Activated T-helper 2 cell treated with anti-CD3 and anti-CD28 coated beads, Interferon-gamma antibody, Interleukin-2, Interleukin-4, amounts not matched to agents 10 μg/mL and 5 μg/mL and 100 μg/mL, durations not matched to agents 14 hours and 24 hours and 36 hours (primary cell): ENCODE results near the gene CCDC50. TPM values are rescaled to one million over a fixed set of nuclear protein-coding genes. Genes with fewer than 3 reads are reported as not detected.

Experiments
- DNase-seq: peaks from one replicate; pipeline ENCODE4 v3.0.0; 2021; ENCODE audit warnings: low spot score
- H3K27ac Mint-ChIP-seq: one replicate; pipeline ENCODE4 v1.8.0; 2021; ENCODE audit warnings: mixed read lengths
- H3K27me3 Mint-ChIP-seq: one replicate; pipeline ENCODE4 v1.8.0; 2021; ENCODE audit warnings: low read depth, mixed read lengths
- H3K36me3 Mint-ChIP-seq: one replicate; pipeline ENCODE4 v1.8.0; 2021; ENCODE audit warnings: low read depth, mixed read lengths
- H3K4me1 Mint-ChIP-seq: one replicate; pipeline ENCODE4 v1.8.0; 2021; ENCODE audit warnings: low read depth, mixed read lengths
- H3K4me3 Mint-ChIP-seq: one replicate; pipeline ENCODE4 v1.8.0; 2021; ENCODE audit warnings: low read depth, mild to moderate bottlenecking, moderate library complexity, mixed read lengths
- H3K9me3 Mint-ChIP-seq: one replicate; pipeline ENCODE4 v1.8.0; 2021; ENCODE audit warnings: mixed read lengths
- intact Hi-C: fragments of 100-400 bp; cut with micrococcal nuclease; formaldehyde crosslinking; loops from one replicate; pipeline ENCODE4 v1.15.1; 2023
- total RNA-seq: library from RNA; stranded (reverse); gene quantifications from 2 replicates; pipeline ENCODE4 v1.2.3, GENCODE V29; 2022

Gene CCDC50
- total RNA-seq, 1 donor from 2014 or later: 32.1 TPM

- Mint-ChIP-seq H3K36me3 (no peaks in the 10 kb centered on the region), H3K4me3 (no peak overlapping the region), H3K27me3 (no peaks in the 10 kb centered on the region), H3K9me3 (no peaks in the 10 kb centered on the region), H3K27ac (no peak overlapping the region), H3K4me1 (no peaks in the 10 kb centered on the region)
- intact Hi-C loops: no loop called here
- DNase-seq: no peak
Observed at GRCh38 chr3:191301782-191302411, 27.3 kb upstream of the CCDC50 start.

GRCh38 chr3:191302451-191302850, 26.7 kb upstream of the CCDC50 start:
- Mint-ChIP-seq H3K36me3 (no peaks in the 10 kb centered on the region), H3K9me3 (no peaks in the 10 kb centered on the region), H3K27ac (no peak overlapping the region), H3K4me1 (no peaks in the 10 kb centered on the region), H3K27me3 (no peaks in the 10 kb centered on the region), H3K4me3 (no peak overlapping the region)
- intact Hi-C loops: no loop called here
- no peak for DNase-seq

- H3K36me3 Mint-ChIP-seq: no peaks in the 10 kb centered on the region
- H3K4me1 Mint-ChIP-seq: no peaks in the 10 kb centered on the region
- H3K9me3 Mint-ChIP-seq: no peaks in the 10 kb centered on the region
- H3K27me3 Mint-ChIP-seq: no peaks in the 10 kb centered on the region
- intact Hi-C loops: no loop called here
- no peak overlapping the region for H3K27ac Mint-ChIP-seq
- H3K4me3 Mint-ChIP-seq: no peak overlapping the region
- DNase-seq: no peak
Observed at GRCh38 chr3:191303596-191303995, 25.6 kb upstream of the CCDC50 start.

- no peak overlapping the region for H3K4me3 Mint-ChIP-seq
- no peak for DNase-seq
- no peaks in the 10 kb centered on the region for H3K4me1 Mint-ChIP-seq
- intact Hi-C loops: no loop called here
- no peaks in the 10 kb centered on the region for H3K36me3 Mint-ChIP-seq
- H3K27ac Mint-ChIP-seq: no peak overlapping the region
- H3K9me3 Mint-ChIP-seq: no peaks in the 10 kb centered on the region
- H3K27me3 Mint-ChIP-seq: no peaks in the 10 kb centered on the region
Observed at GRCh38 chr3:191306428-191306827, 22.8 kb upstream of the CCDC50 start.

- no peaks in the 10 kb centered on the region for H3K4me1 Mint-ChIP-seq
- no peaks in the 10 kb centered on the region for H3K36me3 Mint-ChIP-seq
- intact Hi-C loops: no loop called here
- no peak overlapping the region for H3K27ac Mint-ChIP-seq
- H3K4me3 Mint-ChIP-seq: no peak overlapping the region
- no peak for DNase-seq
- no peaks in the 10 kb centered on the region for H3K9me3 Mint-ChIP-seq
- H3K27me3 Mint-ChIP-seq: no peaks in the 10 kb centered on the region
Observed at GRCh38 chr3:191307341-191307740, 21.9 kb upstream of the CCDC50 start.

GRCh38 chr3:191313296-191313695, 15.9 kb upstream of the CCDC50 start:
- H3K27ac Mint-ChIP-seq: no peak overlapping the region
- DNase-seq: no peak
- no peaks in the 10 kb centered on the region for H3K9me3 Mint-ChIP-seq
- H3K36me3 Mint-ChIP-seq: no peaks in the 10 kb centered on the region
- H3K4me1 Mint-ChIP-seq: no peaks in the 10 kb centered on the region
- no peak overlapping the region for H3K4me3 Mint-ChIP-seq
- no peaks in the 10 kb centered on the region for H3K27me3 Mint-ChIP-seq
- intact Hi-C loops: no loop called here

GRCh38 chr3:191314109-191314728, 15.0 kb upstream of the CCDC50 start:
- H3K27me3 Mint-ChIP-seq: no peaks in the 10 kb centered on the region
- no peak overlapping the region for H3K27ac Mint-ChIP-seq
- H3K4me1 Mint-ChIP-seq: no peaks in the 10 kb centered on the region
- H3K36me3 Mint-ChIP-seq: no peaks in the 10 kb centered on the region
- intact Hi-C loops: no loop called here
- no peaks in the 10 kb centered on the region for H3K9me3 Mint-ChIP-seq
- DNase-seq: no peak
- H3K4me3 Mint-ChIP-seq: no peak overlapping the region

- DNase-seq: no peak
- H3K9me3 Mint-ChIP-seq: no peaks in the 10 kb centered on the region
- peaks cover 6% of the 10 kb centered on the region for H3K27me3 Mint-ChIP-seq
- intact Hi-C loops: no loop called here
- H3K36me3 Mint-ChIP-seq: no peaks in the 10 kb centered on the region
- no peak overlapping the region for H3K27ac Mint-ChIP-seq
- no peak overlapping the region for H3K4me3 Mint-ChIP-seq
- no peaks in the 10 kb centered on the region for H3K4me1 Mint-ChIP-seq
Observed at GRCh38 chr3:191316876-191317603, 12.2 kb upstream of the CCDC50 start.

- intact Hi-C loops: no loop called here
- Mint-ChIP-seq H3K9me3 (no peaks in the 10 kb centered on the region), H3K4me3 (no peak overlapping the region), H3K27me3 (peaks cover 9% of the 10 kb centered on the region), H3K27ac (no peak overlapping the region), H3K4me1 (no peaks in the 10 kb centered on the region), H3K36me3 (no peaks in the 10 kb centered on the region)
- no peak for DNase-seq
Observed at GRCh38 chr3:191320316-191320715, 8.9 kb upstream of the CCDC50 start.

- intact Hi-C loops: no loop called here
- peaks cover 9% of the 10 kb centered on the region for H3K27me3 Mint-ChIP-seq
- H3K9me3 Mint-ChIP-seq: no peaks in the 10 kb centered on the region
- no peak overlapping the region for H3K27ac Mint-ChIP-seq
- no peak for DNase-seq
- H3K36me3 Mint-ChIP-seq: no peaks in the 10 kb centered on the region
- no peaks in the 10 kb centered on the region for H3K4me1 Mint-ChIP-seq
- H3K4me3 Mint-ChIP-seq: no peak overlapping the region
Observed at GRCh38 chr3:191321019-191321767, 8.0 kb upstream of the CCDC50 start.

- no peaks in the 10 kb centered on the region for H3K9me3 Mint-ChIP-seq
- H3K27me3 Mint-ChIP-seq: peaks cover 17% of the 10 kb centered on the region
- no peak overlapping the region for H3K27ac Mint-ChIP-seq
- intact Hi-C loops: no loop called here
- peaks cover 8% of the 10 kb centered on the region for H3K4me1 Mint-ChIP-seq
- no peak for DNase-seq
- no peak overlapping the region for H3K4me3 Mint-ChIP-seq
- H3K36me3 Mint-ChIP-seq: no peaks in the 10 kb centered on the region
Observed at GRCh38 chr3:191324936-191325335, 4.3 kb upstream of the CCDC50 start.

GRCh38 chr3:191327526-191327925, 1.7 kb upstream of the CCDC50 start:
- intact Hi-C loops: no loop called here
- peaks cover 23% of the 10 kb centered on the region for H3K4me1 Mint-ChIP-seq
- H3K9me3 Mint-ChIP-seq: no peaks in the 10 kb centered on the region

More at GRCh38 chr3:191327526-191327925, 1.7 kb upstream of the CCDC50 start:
- Mint-ChIP-seq H3K27me3 (peaks cover 11% of the 10 kb centered on the region), H3K36me3 (peaks cover 3% of the 10 kb centered on the region), H3K4me3 (no peak overlapping the region), H3K27ac (no peak overlapping the region)
- no peak for DNase-seq
